A673 (cell line): Measurements from ENCODE around the gene COG6. TPM values are rescaled to one million over a fixed set of nuclear protein-coding genes. Genes with fewer than 3 reads are reported as not detected.

Experiments
- BruUV-seq: library from RNA; stranded (reverse); fragments of 400-500 nt; replicated peaks from 2 replicates; lab custom pipeline; 2021; lab: Mats Ljungman, UMichigan
- CTCF ChIA-PET: fragments of 300-600 bp; sonication (Branson Sonifier 250); formaldehyde crosslinking; loops from one replicate; lab custom pipeline; 2022; ENCODE audit warnings: antibody characterized with exemption; lab: Charles Lee
- POLR2A ChIA-PET: fragments of 300-600 bp; sonication (Branson Sonifier 250); formaldehyde crosslinking; loops from one replicate; lab custom pipeline; 2022; ENCODE audit warnings: antibody characterized with exemption; ENCODE audit not compliant: low non-redundant PET; lab: Charles Lee
- DNase-seq: peaks from one replicate; pipeline ENCODE4 v3.0.0-alpha.2; 2015; ENCODE audit warnings: low spot score
- H3K27ac ChIP-seq: fragments of 200-600 bp; sonication (generic); 2 replicates; pipeline ENCODE4 v1.5.1; 2016; ENCODE audit warnings: mixed run types, low read depth, mild to moderate bottlenecking, mixed read lengths, antibody characterized with exemption, low read length; ENCODE audit not compliant: poor library complexity, severe bottlenecking
- H3K27me3 ChIP-seq: fragments of 200-600 bp; sonication (generic); replicated peaks from 2 replicates; pipeline ENCODE4 v1.6.1; 2017; ENCODE audit warnings: mixed run types, low read depth, mild to moderate bottlenecking, mixed read lengths, antibody characterized with exemption, low read length; ENCODE audit not compliant: insufficient read depth, poor library complexity
- H3K36me3 ChIP-seq: fragments of 200-600 bp; sonication (generic); 2 replicates; pipeline ENCODE4 v1.6.1; 2016; ENCODE audit warnings: mixed run types, mild to moderate bottlenecking, mixed read lengths, antibody characterized with exemption, low read length; ENCODE audit not compliant: insufficient read depth, poor library complexity, severe bottlenecking
- H3K4me1 ChIP-seq: fragments of 200-600 bp; sonication (generic); 2 replicates; pipeline ENCODE4 v1.6.1; 2017; ENCODE audit warnings: mixed run types, mild to moderate bottlenecking, mixed read lengths, antibody characterized with exemption, low read length; ENCODE audit not compliant: insufficient read depth, poor library complexity, severe bottlenecking
- H3K4me3 ChIP-seq: fragments of 200-600 bp; sonication (generic); 2 replicates; pipeline ENCODE4 v1.5.1; 2016; ENCODE audit warnings: low read depth, mixed run types, mild to moderate bottlenecking, mixed read lengths, low read length; ENCODE audit not compliant: poor library complexity, severe bottlenecking
- H3K9me3 ChIP-seq: fragments of 200-600 bp; sonication (generic); 2 replicates; pipeline ENCODE4 v1.6.1; 2016; ENCODE audit warnings: mixed run types, low read depth, mild to moderate bottlenecking, mixed read lengths, antibody characterized with exemption, low read length; ENCODE audit not compliant: poor library complexity, severe bottlenecking
- CTCF ChIP-seq: fragments of 300-800, 200-600 bp; sonication (generic); conservative IDR thresholded peaks from 2 replicates; pipeline ENCODE4 v1.5.1; 2017; ENCODE audit warnings: low read depth, mild to moderate bottlenecking, antibody characterized with exemption, low read length, moderate library complexity, mixed read lengths
- EZH2 ChIP-seq: fragments of 200-600 bp; sonication (generic); IDR thresholded peaks from 2 replicates; pipeline ENCODE4 v1.6.1; 2017; ENCODE audit warnings: borderline replicate concordance, low read depth, mild to moderate bottlenecking, mixed read lengths, antibody characterized with exemption, low read length; ENCODE audit not compliant: poor library complexity, severe bottlenecking
- intact Hi-C: fragments of 100-400 bp; cut with micrococcal nuclease; formaldehyde crosslinking; loops from one replicate; pipeline ENCODE4 v1.10.0; 2022; ENCODE audit not compliant: unreplicated experiment
- total RNA-seq: library from RNA; stranded (reverse); gene quantifications from 2 replicates; pipeline ENCODE4 v1.2.3, GENCODE V29; 2021

COG6 gene
- total RNA-seq, 1 experiment from 2014 or later: 33.6 TPM

DNA sequence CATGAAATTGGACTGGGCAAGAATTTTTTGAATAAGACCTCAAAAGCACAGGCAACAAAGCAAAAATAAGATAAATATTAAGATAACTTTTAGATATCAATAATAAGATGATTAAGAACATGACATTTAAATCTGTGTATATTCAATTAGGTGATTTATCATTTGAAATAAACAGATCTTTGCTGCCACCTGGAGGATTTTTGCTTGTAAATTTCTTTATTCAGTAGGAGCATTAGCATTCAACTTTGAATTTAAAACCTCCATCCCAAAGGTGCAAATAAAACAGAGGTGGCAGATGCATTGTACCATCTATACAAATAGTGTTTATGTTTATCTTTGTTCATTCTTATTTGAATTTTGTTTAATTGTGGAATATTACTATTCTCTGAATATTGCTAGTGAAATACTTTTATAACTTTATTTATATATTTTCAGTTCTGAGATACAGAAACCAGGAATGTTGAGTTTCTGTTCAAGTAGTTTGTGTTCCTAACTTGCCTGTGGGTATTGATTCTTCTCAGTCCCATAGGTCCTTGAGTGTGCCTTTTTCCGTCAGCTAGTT is 20.9 kb downstream of the COG6 start:
- ChIA-PET POLR2A (no interaction called here), CTCF (no interaction called here)
- Histone ChIP-seq H3K27ac (no peak overlapping the region), H3K9me3 (peaks cover 4% of the 10 kb centered on the region), H3K4me1 (peaks cover 12% of the 10 kb centered on the region), H3K27me3 (no peaks in the 10 kb centered on the region), H3K36me3 (peaks cover 9% of the 10 kb centered on the region), H3K4me3 (no peak overlapping the region)
- DNase-seq: peak; percentile 84
- no TSS peak for BruUV-seq
- TF ChIP-seq EZH2: no peak
- TF ChIP-seq CTCF: peak; percentile 66
- intact Hi-C loops: loop anchor here (1.0 kb wide), 1 partner anchor 625 kb away; no protein-coding TSS in a partner anchor

DNA sequence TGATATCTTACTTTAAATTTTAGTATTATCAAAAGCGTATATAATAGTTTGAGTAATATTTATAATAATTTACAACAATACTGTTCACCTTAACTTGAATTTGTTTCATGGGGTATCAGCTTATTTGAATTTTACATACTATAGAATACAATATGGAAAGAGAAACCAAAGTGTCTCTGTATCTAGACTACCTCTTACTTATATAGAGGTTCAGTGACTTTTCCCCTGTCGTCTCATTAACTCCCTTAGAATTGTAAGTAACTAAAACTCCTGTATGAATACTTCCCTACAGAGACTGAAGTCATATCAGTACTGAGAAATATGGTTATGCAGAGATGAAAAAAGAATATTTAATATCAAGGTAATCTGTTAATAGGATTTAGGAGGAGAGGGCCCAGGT is 26.8 kb downstream of the COG6 start:
- H3K27me3 ChIP-seq: no peaks in the 10 kb centered on the region
- no peaks in the 10 kb centered on the region for H3K9me3 ChIP-seq
- BruUV-seq: no TSS peak
- POLR2A ChIA-PET: no interaction called here
- H3K27ac ChIP-seq: no peak overlapping the region
- DNase-seq: no peak
- peaks cover 9% of the 10 kb centered on the region for H3K36me3 ChIP-seq
- CTCF ChIA-PET: no interaction called here
- intact Hi-C loops: loop anchor here (10.0 kb wide), 1 partner anchor 1092 kb away; the partner anchor contains the start of gene MRPS31
- H3K4me3 ChIP-seq: no peak overlapping the region
- no peak for TF ChIP-seq CTCF
- TF ChIP-seq EZH2: no peak
- H3K4me1 ChIP-seq: no peaks in the 10 kb centered on the region

DNA sequence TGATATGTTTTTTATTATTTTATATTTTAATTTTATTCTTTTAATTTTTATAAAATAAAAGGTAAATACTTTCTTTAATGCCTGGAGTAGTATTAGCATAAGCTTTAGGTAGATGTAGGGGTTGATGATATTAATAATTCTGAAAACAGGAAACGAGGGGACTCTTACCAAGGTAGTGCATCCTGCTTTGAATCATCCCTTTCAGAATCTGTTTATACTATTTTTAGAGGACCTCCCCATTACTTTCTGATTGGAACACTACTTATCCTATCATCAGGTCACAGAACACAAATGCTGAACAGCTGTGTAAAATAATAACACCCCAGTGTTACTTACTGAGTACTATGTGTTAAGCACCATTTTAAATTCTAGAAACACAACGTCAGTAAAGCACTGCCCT is 27.3 kb downstream of the COG6 start:
- BruUV-seq: no TSS peak

More for the DNA sequence above, 27.3 kb downstream of the COG6 start:
- CTCF ChIA-PET: no interaction called here
- Histone ChIP-seq H3K27ac (no peak overlapping the region), H3K9me3 (no peaks in the 10 kb centered on the region), H3K4me3 (no peak overlapping the region), H3K27me3 (no peaks in the 10 kb centered on the region), H3K36me3 (peaks cover 13% of the 10 kb centered on the region), H3K4me1 (no peaks in the 10 kb centered on the region)
- POLR2A ChIA-PET: no interaction called here
- intact Hi-C loops: loop anchor here (10.0 kb wide), 1 partner anchor 1092 kb away; the partner anchor contains the start of gene MRPS31
- TF ChIP-seq EZH2: no peak
- DNase-seq: no peak
